NCI-H1694 treated with DMSO at 0.1 percent for 48 hours (cell line): Measurements from ENCODE around the gene RNLS.
"Not testable (repeated sequence)": the region's sequence is repeated elsewhere in the genome, so short reads cannot be mapped to it uniquely, and the experiment has no call there.

Source experiments
- DNase-seq: peaks from one replicate; lab custom pipeline; 2025; lab: John Stamatoyannopoulos, UW

Gene RNLS

GRCh38 chr10:88293651-88294230, 289.4 kb downstream of the RNLS start:
- no peak for DNase-seq

GRCh38 chr10:88293073-88293472, 290.0 kb downstream of the RNLS start:
- no peak for DNase-seq

GRCh38 chr10:88292185-88292514, 291.0 kb downstream of the RNLS start:
- DNase-seq: peak; percentile 18

- no peak for DNase-seq
Measured at GRCh38 chr10:88291289-88292184, 291.6 kb downstream of the RNLS start.

- no peak for DNase-seq
Measured at GRCh38 chr10:88289342-88289741, 293.8 kb downstream of the RNLS start.

GRCh38 chr10:88288320-88289059, 294.6 kb downstream of the RNLS start:
- DNase-seq: no peak

- DNase-seq: no peak
Measured at GRCh38 chr10:88286030-88286429, 297.1 kb downstream of the RNLS start.

- no peak for DNase-seq
Measured at GRCh38 chr10:88281592-88282347, 301.3 kb downstream of the RNLS start.

GRCh38 chr10:88280518-88280917, 302.6 kb downstream of the RNLS start:
- no peak for DNase-seq

- no peak for DNase-seq
Measured at GRCh38 chr10:88278912-88279311, 304.2 kb downstream of the RNLS start.

- DNase-seq: not testable (repeated sequence)
Measured at GRCh38 chr10:88276945-88277344, 306.2 kb downstream of the RNLS start.

GRCh38 chr10:88274286-88274685, 308.8 kb downstream of the RNLS start:
- no peak for DNase-seq

GRCh38 chr10:88273567-88273966, 309.6 kb downstream of the RNLS start:
- no peak for DNase-seq

GRCh38 chr10:88271761-88272543, 311.2 kb downstream of the RNLS start:
- no peak for DNase-seq

GRCh38 chr10:88270871-88271713, 312.0 kb downstream of the RNLS start:
- no peak for DNase-seq

- DNase-seq: no peak
Measured at GRCh38 chr10:88270061-88270808, 312.9 kb downstream of the RNLS start.

GRCh38 chr10:88262591-88263234, 320.4 kb downstream of the RNLS start:
- DNase-seq: no peak

GRCh38 chr10:88261152-88261551, 322.0 kb downstream of the RNLS start:
- no peak for DNase-seq
